ENCODE measurements around the gene RAPGEF5. TPM values are rescaled to one million over a fixed set of nuclear protein-coding genes. Genes with fewer than 3 reads are reported as not detected.

RAPGEF5 gene
- total and polyA plus RNA-seq, 2 donors (not counting 3 experiments of a cell fraction or from before 2014, with no cell fraction given): 10.0 to 43.2 TPM

DNA sequence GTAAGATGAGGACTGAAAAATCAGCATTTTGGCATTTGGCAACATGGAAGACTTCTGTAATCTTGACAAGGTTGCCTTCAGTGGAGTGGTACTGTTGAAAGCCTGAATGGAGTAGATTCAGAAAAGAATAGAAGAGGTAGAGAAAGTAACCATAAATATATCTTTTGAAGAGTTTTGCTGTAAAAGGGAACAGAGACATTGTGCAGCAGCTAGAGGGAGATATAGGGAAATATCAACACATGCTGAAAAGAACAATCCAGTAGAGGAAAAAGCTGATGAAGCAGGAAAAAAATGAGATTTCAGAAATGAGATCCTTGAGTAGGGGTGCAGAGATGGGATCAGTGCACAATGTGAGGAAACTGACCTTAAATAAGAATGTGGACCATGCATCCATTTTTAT is 60.0 kb downstream of the RAPGEF5 start:
- dilution Hi-C loops (cut with MboI; ENCODE audit: extremely low pct_ligation_motif_present, low sequenced_read_pairs) (no loop called here), intact Hi-C loops (cut with micrococcal nuclease) (loop anchor here (1.0 to 2.0 kb wide), 5 partner anchors 76 to 194 kb away; no protein-coding TSS in a partner anchor)
- Histone ChIP-seq H3K27ac (ENCODE audit: insufficient read depth, low read depth, low read length) (no peak overlapping the region), H3K9me3 (replicated peaks; ENCODE audit: control insufficient read depth, insufficient read depth, low read length) (no peaks in the 10 kb centered on the region), H3K4me1 (ENCODE audit: control insufficient read depth, extremely low read depth, insufficient read depth, low read length) (peaks cover 5% of the 10 kb centered on the region), H3K36me3 (ENCODE audit: control insufficient read depth in 2 of 2, extremely low read depth in 1 of 2, insufficient read depth in 2 of 2, low read length in 2 of 2) (no peaks in the 10 kb centered on the region), H4K20me1 (replicated peaks; ENCODE audit: control insufficient read depth, extremely low read depth, insufficient read depth, low read length) (no peaks in the 10 kb centered on the region), H3K79me2 (ENCODE audit: control insufficient read depth, insufficient read depth, low read length) (no peaks in the 10 kb centered on the region), H3K4me3 (replicated peaks in 1 of 3; ENCODE audit: insufficient read depth in 1 of 3, low read depth in 1 of 3, low read length in 3 of 3) (no peak overlapping the region), H3K4me2 (ENCODE audit: insufficient read depth, low read length) (no peak overlapping the region), H3K27me3 (ENCODE audit: control insufficient read depth in 2 of 2, insufficient read depth in 2 of 2, low read length in 2 of 2) (no peaks in the 10 kb centered on the region), H2AFZ (ENCODE audit: low read depth, low read length) (no peak overlapping the region), H3K9me1 (replicated peaks; ENCODE audit: control insufficient read depth, extremely low read depth, insufficient read depth, low read length) (no peaks in the 10 kb centered on the region), H3K9ac (replicated peaks; ENCODE audit: extremely low read depth, insufficient read depth, low read length) (no peak overlapping the region)
- ChIA-PET CTCF (interaction anchor here (0.6 to 4.0 kb wide), 21 partner anchors 9 to 205 kb away, joined by 3 to 88 read pairs (median 4); no protein-coding TSS in a partner anchor), POLR2A (no interaction called here)
- peak; percentile 33 for FAIRE-seq
- TF ChIP-seq FOS (IDR thresholded peaks at IDR 0.05; ENCODE audit: borderline replicate concordance, insufficient read depth, low read length) (no peak), JUN (IDR thresholded peaks at IDR 0.05; ENCODE audit: borderline replicate concordance, insufficient read depth, insufficient read length, low read depth) (no peak), GATA2 (IDR thresholded peaks at IDR 0.05; ENCODE audit: insufficient read depth, insufficient read length, low read depth, low read length) (no peak), POLR2A (IDR thresholded peaks at IDR 0.05; ENCODE audit: low read depth, low read length) (no peak), EZH2 (IDR thresholded peaks at IDR 0.05; ENCODE audit: borderline replicate concordance, low read depth, low read length, severe bottlenecking) (no peak), POLR2AphosphoS5 (IDR thresholded peaks at IDR 0.05; ENCODE audit: insufficient read depth, low read depth, low read length) (no peak), MAX (IDR thresholded peaks at IDR 0.05; ENCODE audit: insufficient read depth, insufficient read length) (no peak), MYC (IDR thresholded peaks at IDR 0.05; ENCODE audit: low read depth, low read length) (no peak)
- TF ChIP-seq, protein P1, sequence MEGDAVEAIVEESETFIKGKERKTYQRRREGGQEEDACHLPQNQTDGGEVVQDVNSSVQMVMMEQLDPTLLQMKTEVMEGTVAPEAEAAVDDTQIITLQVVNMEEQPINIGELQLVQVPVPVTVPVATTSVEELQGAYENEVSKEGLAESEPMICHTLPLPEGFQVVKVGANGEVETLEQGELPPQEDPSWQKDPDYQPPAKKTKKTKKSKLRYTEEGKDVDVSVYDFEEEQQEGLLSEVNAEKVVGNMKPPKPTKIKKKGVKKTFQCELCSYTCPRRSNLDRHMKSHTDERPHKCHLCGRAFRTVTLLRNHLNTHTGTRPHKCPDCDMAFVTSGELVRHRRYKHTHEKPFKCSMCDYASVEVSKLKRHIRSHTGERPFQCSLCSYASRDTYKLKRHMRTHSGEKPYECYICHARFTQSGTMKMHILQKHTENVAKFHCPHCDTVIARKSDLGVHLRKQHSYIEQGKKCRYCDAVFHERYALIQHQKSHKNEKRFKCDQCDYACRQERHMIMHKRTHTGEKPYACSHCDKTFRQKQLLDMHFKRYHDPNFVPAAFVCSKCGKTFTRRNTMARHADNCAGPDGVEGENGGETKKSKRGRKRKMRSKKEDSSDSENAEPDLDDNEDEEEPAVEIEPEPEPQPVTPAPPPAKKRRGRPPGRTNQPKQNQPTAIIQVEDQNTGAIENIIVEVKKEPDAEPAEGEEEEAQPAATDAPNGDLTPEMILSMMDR (IDR thresholded peaks at IDR 0.05; ENCODE audit: extremely low read depth in 1 of 2, insufficient read depth in 1 of 2, low read depth in 1 of 2, low read length in 2 of 2): peak in 1 of 2 donors; percentile 13
- peak; percentile 51 for DNase-seq (ENCODE audit: low read depth, low spot score)
- BruUV-seq (replicated peaks): no TSS peak

Data from endothelial cell of umbilical vein (primary cell).